Smooth muscle cell (in vitro differentiated cells): ENCODE results near the gene HK1. TPM values are rescaled to one million over a fixed set of nuclear protein-coding genes. Genes with fewer than 3 reads are reported as not detected.

ENCODE experiments used
- DNase-seq: peaks from one replicate; lab custom pipeline; 2025; ENCODE audit not compliant: unreplicated experiment; lab: John Stamatoyannopoulos, UW
- H2AFZ ChIP-seq: fragments of 200-600 bp; sonication (generic); 2 replicates; pipeline ENCODE4 v1.6.0; 2016; ENCODE audit warnings: antibody characterized with exemption, low read depth, mild to moderate bottlenecking
- H3F3A ChIP-seq: fragments of 200-600 bp; sonication (generic); 2 replicates; pipeline ENCODE4 v1.6.0; 2017; ENCODE audit warnings: antibody characterized with exemption, low read depth
- H3K27ac ChIP-seq: fragments of 200-600 bp; sonication (generic); 2 replicates; pipeline ENCODE4 v1.5.1; 2016; ENCODE audit warnings: low read depth, mild to moderate bottlenecking
- H3K27me3 ChIP-seq: fragments of 200-600 bp; sonication (generic); 2 replicates; pipeline ENCODE4 v1.6.1; 2016; ENCODE audit warnings: low read depth, mild to moderate bottlenecking
- H3K36me3 ChIP-seq: fragments of 200-600 bp; sonication (generic); 2 replicates; pipeline ENCODE4 v1.5.1; 2016; ENCODE audit warnings: low read depth
- H3K4me1 ChIP-seq: fragments of 200-600 bp; sonication (generic); 2 replicates; pipeline ENCODE4 v1.5.1; 2016; ENCODE audit warnings: low read depth
- H3K4me2 ChIP-seq: fragments of 200-600 bp; sonication (generic); 2 replicates; pipeline ENCODE4 v1.6.0; 2016; ENCODE audit warnings: mild to moderate bottlenecking
- H3K4me3 ChIP-seq: fragments of 200-600 bp; sonication (generic); 2 replicates; pipeline ENCODE4 v1.5.1; 2016; ENCODE audit warnings: mild to moderate bottlenecking
- H3K79me2 ChIP-seq: fragments of 200-600 bp; sonication (generic); 2 replicates; pipeline ENCODE4 v1.6.0; 2016; ENCODE audit warnings: low read depth, mild to moderate bottlenecking
- H3K9ac ChIP-seq: fragments of 200-600 bp; sonication (generic); 2 replicates; pipeline ENCODE4 v1.6.0; 2016; ENCODE audit warnings: low read depth
- H3K9me3 ChIP-seq: fragments of 200-600 bp; sonication (generic); replicated peaks from 2 replicates; pipeline ENCODE4 v1.5.1; 2016; ENCODE audit warnings: low read depth
- H4K20me1 ChIP-seq: fragments of 200-600 bp; sonication (generic); 2 replicates; pipeline ENCODE4 v1.6.0; 2016; ENCODE audit warnings: low read depth
- WGBS: methylation state at CpG from one replicate; pipeline ENCODE4 v1.1.7; 2016; ENCODE audit warnings: low lambda C conversion rate; 5-methylcytosine and 5-hydroxymethylcytosine counted together
- polyA plus RNA-seq: library from polyadenylated mRNA; unstranded; fragments of >200 nt; fragmentation: Nextera tagmentation; extraction: Ambion mirVana; gene quantifications from 2 replicates; pipeline ENCODE4 v1.2.1, GENCODE V29; 2016
- total RNA-seq: library from RNA; depleted of rRNA; stranded (reverse); fragments of >200 nt; gene quantifications from 2 replicates; pipeline ENCODE4 v1.2.3, GENCODE V29; 2014
- TF ChIP-seq, protein P1 (sequence below): fragments of 200-600 bp; sonication (generic); IDR thresholded peaks from 2 replicates; pipeline ENCODE4 v1.5.1; 2017; ENCODE audit warnings: borderline replicate concordance, mild to moderate bottlenecking, antibody characterized with exemption; ENCODE audit not compliant: insufficient read depth, poor library complexity, severe bottlenecking

HK1 gene
- total and polyA plus RNA-seq, 2 experiments from 2014 or later = 62.7 to 123 TPM

DNA sequence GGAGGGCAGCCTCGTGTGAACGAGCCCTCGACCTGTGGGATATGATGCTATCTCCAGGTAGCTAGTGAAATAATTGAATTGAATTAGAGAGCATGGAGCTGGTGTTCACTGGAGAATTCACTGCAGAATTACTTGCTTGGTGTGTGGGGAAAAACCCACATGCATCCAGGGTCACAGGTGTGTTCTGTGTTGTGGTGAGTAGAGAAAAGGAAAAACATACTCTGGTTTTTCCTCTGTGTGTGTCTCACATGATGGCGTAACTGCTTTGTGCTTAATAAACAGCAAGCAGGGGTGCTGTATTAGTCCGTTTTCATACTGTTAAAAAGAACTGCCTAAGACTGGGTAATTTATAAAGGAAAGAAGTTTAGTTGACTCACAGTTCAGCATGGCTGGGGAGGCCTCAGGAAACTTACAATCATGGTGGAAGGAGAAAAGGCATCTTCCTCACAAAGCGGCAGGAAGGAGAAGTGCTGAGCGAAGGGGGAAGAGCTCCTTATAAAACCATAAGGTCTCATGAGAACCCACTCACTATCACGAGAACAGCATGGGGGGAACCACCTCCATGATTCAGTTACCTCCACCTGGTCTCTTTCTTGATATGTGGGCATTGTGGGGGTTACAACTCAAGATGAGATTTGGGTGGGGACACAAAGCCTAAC is 75.8 kb downstream of the HK1 start:
- no peaks in the 10 kb centered on the region for H3K27me3 ChIP-seq
- H3K4me3 ChIP-seq = no peak overlapping the region

GRCh38 chr10:69356187-69356586 is 77.9 kb downstream of the HK1 start:
- Histone ChIP-seq H3K9ac (no peak overlapping the region), H3K27me3 (no peaks in the 10 kb centered on the region), H3K4me3 (no peak overlapping the region), H3K36me3 (no peaks in the 10 kb centered on the region), H3K79me2 (peaks cover 53% of the 10 kb centered on the region), H3K4me2 (no peak overlapping the region), H2AFZ (no peak overlapping the region), H3K27ac (no peak overlapping the region), H4K20me1 (peaks cover 87% of the 10 kb centered on the region), H3K4me1 (peaks cover 7% of the 10 kb centered on the region), H3F3A (peaks cover 2% of the 10 kb centered on the region), H3K9me3 (no peaks in the 10 kb centered on the region)
- no peak for DNase-seq
- WGBS = 98% methylated on average over 2 of the region's 2 CpGs
- TF ChIP-seq, protein P1, sequence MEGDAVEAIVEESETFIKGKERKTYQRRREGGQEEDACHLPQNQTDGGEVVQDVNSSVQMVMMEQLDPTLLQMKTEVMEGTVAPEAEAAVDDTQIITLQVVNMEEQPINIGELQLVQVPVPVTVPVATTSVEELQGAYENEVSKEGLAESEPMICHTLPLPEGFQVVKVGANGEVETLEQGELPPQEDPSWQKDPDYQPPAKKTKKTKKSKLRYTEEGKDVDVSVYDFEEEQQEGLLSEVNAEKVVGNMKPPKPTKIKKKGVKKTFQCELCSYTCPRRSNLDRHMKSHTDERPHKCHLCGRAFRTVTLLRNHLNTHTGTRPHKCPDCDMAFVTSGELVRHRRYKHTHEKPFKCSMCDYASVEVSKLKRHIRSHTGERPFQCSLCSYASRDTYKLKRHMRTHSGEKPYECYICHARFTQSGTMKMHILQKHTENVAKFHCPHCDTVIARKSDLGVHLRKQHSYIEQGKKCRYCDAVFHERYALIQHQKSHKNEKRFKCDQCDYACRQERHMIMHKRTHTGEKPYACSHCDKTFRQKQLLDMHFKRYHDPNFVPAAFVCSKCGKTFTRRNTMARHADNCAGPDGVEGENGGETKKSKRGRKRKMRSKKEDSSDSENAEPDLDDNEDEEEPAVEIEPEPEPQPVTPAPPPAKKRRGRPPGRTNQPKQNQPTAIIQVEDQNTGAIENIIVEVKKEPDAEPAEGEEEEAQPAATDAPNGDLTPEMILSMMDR = no peak

More for the DNA sequence above, 75.8 kb downstream of the HK1 start:
- TF ChIP-seq, protein P1 = no peak
- no peak overlapping the region for H3K4me2 ChIP-seq
- peaks cover 7% of the 10 kb centered on the region for H3K4me1 ChIP-seq
- 96% methylated on average over 8 of the region's 8 CpGs for WGBS
- H3F3A ChIP-seq = no peaks in the 10 kb centered on the region
- no peak for DNase-seq
- peaks cover 4% of the 10 kb centered on the region for H3K36me3 ChIP-seq
- no peaks in the 10 kb centered on the region for H3K9me3 ChIP-seq
- H3K9ac ChIP-seq = no peak overlapping the region
- H4K20me1 ChIP-seq = peaks cover 73% of the 10 kb centered on the region
- no peak overlapping the region for H3K27ac ChIP-seq
- peaks cover 74% of the 10 kb centered on the region for H3K79me2 ChIP-seq
- H2AFZ ChIP-seq = no peak overlapping the region

DNA sequence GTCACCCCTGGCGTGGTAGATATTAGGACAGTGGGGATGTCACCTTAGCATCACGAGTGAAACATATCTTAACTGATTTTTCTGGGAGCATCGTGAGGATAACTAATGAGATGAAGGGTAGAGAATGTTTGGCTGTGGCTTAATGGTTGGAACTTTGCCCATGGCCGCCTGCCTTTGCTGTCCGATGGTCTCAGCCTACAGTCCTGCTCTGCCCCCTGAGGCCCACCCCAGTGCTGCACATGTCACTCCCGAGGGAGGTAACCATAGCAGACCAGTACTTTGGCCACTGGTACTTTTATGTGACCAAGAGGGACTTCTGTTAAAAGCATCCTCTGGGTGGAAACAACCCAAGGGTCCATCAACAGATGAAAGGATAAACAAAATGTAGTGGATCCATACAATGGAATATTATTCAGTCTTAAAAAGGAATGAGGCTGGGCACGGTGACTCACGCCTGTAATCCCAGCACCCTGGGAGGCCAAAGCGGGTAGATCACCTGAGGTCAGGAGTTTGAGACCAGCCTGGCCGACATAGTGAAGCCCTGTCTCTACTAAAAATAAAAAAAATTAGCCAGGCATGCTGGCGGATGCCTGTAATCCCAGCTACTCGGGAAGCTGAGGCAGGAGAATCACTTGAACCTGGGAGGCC is 80.0 kb downstream of the HK1 start:
- Histone ChIP-seq H2AFZ (no peak overlapping the region), H4K20me1 (peaks cover 90% of the 10 kb centered on the region), H3K79me2 (peaks cover 46% of the 10 kb centered on the region), H3K4me3 (no peak overlapping the region), H3K9me3 (no peaks in the 10 kb centered on the region), H3K36me3 (no peaks in the 10 kb centered on the region), H3K27ac (no peak overlapping the region), H3F3A (peaks cover 12% of the 10 kb centered on the region), H3K4me1 (peaks cover under 1% of the 10 kb centered on the region), H3K27me3 (no peaks in the 10 kb centered on the region), H3K9ac (no peak overlapping the region), H3K4me2 (no peak overlapping the region)
- DNase-seq = no peak
- TF ChIP-seq, protein P1 = no peak
- WGBS = 93% methylated on average over 12 of the region's 12 CpGs
